ENCODE data around the gene CAPN1.
"Not testable (repeated sequence)": the region's sequence is repeated elsewhere in the genome, so short reads cannot be mapped to it uniquely, and the experiment has no call there.

The CAPN1 gene

GRCh38 chr11:65159012-65159411, 22.7 kb upstream of the CAPN1 start:
- DNase-seq, result no peak

DNA sequence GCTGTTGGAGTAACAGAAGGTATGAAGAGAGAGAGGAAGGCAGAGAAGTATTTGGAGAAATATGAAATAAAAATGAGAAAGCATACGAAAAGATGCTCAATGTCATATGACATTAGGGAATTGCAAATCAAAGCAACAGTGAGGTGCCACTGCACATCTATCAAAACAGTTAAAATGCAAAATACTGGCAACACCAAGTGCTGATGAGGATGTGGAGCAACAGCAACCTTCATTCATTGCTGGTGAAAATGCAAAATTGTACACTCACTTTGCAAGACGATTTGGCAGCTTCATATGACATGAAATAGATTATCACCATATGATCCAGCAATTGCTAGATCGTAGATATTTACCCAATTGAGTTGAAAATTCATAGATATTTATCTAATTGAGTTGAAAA, 21.1 kb upstream of the CAPN1 start:
- no peak for DNase-seq

DNA sequence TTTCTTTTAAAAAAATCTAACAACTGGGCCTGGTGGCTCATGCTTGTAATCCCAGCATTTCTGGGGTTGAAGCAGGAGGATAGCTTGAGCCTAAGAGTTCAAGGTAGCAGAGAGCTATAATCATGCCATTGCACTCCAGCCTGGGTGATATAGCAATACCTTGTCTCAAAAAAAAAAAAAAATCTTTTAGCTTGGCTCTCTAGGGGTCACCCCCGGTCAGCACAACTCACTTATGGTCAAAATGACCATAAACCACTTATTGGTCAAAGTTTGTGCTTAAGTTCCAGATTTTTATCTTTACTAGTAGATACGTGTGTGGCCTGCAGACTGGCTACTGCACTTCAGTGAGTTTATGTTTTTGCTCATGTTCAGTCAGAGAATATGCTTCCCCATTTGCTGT, 18.0 kb upstream of the CAPN1 start:
- DNase-seq, result no peak

DNA sequence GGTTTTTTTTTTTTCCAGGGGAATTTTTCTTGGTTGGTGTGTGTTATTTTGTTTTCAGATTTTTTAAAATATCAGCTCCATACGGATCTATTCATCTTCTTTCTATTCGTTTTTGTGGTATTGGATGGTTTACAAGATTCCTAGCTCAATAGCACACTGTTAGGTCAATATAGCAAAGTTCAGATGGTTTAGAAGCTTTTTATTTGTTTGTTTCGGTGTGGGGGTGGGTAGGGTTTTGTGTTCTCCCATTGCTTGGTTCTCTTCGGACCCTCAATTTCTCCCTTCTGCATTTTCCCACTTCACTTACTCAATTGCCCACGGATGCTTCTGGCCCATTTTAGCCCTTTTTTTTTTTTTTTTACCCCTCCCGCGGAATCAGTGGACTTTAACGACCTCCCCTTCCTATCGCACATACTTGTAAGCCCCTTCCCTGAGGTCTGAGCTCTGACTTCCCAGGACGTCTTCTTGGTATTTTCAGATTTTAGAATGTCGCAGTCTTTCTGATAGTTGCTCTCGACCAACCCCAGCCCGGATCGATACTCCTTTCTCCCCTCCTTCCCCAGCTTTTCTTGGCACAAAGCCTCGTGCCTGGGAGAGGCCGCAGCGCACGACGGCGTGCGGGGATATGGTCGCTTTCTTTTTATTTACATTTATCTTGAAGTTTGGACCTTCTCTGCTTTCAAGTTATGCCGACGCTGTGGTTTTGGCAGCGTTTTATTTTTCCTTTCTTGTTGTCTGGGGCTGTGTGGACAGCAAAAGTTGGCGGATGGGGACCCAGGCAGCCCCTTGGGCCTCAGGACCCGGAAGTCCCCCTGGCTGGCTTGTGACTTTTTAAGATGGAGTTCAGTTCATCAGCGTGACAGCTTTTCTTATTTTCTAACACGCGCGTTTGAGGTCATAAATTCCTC, 16.1 kb upstream of the CAPN1 start:
- DNase-seq, result no peak

DNA sequence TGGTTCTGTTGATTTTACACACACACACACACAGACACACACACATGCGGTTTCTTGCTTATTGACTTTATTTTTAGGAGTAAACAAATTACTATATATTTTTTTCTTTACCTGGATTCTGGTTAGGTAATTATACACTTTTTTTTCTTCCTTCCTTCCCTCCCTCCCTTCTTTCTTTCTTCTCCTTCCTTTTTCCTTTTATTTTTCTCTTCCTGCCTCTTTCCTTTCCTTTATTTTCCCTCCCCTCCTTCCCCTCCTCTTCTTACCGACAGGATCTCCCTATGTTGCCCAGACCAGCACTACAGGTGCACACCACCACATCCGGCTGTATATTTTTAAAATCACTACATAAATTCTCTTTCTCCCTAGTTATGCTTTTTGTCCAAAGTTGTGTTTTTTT, 14.8 kb upstream of the CAPN1 start:
- no peak for DNase-seq

DNA sequence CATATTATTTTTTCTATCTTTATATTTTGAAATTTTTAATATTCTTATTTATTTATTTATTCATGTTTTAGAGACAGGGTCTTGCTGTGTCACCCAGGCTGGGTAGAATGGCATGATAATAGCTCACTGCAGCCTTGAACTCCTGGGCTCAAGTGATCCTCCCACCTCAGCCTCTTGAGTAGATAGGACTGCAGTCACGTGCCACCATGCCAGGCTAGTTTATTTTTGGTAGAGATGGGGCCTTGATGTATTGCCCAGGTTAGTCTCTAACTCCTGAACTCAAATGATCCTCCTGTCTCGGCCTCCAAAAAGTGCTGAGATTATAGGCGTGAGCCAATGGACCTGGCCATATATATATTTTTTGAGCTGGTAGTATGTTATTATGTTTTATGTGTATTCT, 14.1 kb upstream of the CAPN1 start:
- DNase-seq, result no peak

GRCh38 chr11:65169164-65169641, 12.5 kb upstream of the CAPN1 start:
- DNase-seq, result no peak

DNA sequence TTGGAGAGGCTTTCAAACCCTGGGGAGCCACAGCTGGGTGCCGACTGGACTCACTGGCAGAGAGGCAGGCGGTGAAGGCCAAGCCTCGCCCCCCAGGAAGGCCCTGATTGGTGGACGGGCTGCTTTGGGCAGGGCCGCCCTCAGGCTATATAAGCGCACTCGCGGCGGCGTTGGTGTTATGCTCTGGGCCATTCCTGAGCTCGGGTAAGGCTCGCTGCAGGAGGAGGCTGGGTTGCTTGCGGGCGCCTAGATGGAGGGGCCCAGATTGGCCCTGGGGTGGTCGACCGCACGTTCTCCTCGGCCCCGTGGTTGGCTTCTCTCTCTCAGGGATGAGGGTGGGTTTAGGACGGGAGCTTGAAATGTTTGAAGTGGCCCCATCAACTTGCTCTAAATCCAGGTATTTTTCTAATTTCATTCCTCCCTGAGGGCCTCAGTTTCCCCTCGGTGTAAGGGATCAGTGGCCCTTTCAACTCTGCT, 11.6 kb upstream of the CAPN1 start, which contains the start of gene SPDYC:
Gene SPDYC (plus strand): TSS at position 176 of the 477 bp plus-strand sequence. CDS start 1,125 bp downstream, outside the sequence.
- DNase-seq, result no peak

DNA sequence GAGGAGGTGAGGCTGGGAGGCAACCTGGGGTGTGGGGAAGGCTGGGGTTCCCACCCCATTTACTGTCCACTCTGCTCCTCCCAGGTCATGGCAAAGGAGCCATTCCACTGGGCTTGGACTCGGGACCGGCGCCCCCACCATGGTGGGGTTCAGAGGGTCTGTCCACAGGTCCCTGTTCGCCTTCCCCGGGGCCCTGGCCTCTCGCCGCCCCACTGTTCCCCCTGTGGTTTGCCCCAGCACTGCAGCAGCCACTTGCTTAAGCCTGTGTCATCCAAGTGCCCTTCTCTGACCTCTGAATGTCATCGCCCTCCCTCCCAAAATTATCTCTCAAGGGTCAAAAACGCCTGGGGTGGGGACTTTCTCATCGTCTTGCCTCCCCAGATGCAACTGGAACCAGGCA, 9.1 kb upstream of the CAPN1 start:
- no peak for DNase-seq

- DNase-seq, result not testable (repeated sequence)
Observed at GRCh38 chr11:65174571-65175010, 7.1 kb upstream of the CAPN1 start.

GRCh38 chr11:65180877-65181568, 705 bp upstream of the CAPN1 start:
- peak in 20 of 51 donors; percentile 8 to 60 (median 29) for DNase-seq

DNA sequence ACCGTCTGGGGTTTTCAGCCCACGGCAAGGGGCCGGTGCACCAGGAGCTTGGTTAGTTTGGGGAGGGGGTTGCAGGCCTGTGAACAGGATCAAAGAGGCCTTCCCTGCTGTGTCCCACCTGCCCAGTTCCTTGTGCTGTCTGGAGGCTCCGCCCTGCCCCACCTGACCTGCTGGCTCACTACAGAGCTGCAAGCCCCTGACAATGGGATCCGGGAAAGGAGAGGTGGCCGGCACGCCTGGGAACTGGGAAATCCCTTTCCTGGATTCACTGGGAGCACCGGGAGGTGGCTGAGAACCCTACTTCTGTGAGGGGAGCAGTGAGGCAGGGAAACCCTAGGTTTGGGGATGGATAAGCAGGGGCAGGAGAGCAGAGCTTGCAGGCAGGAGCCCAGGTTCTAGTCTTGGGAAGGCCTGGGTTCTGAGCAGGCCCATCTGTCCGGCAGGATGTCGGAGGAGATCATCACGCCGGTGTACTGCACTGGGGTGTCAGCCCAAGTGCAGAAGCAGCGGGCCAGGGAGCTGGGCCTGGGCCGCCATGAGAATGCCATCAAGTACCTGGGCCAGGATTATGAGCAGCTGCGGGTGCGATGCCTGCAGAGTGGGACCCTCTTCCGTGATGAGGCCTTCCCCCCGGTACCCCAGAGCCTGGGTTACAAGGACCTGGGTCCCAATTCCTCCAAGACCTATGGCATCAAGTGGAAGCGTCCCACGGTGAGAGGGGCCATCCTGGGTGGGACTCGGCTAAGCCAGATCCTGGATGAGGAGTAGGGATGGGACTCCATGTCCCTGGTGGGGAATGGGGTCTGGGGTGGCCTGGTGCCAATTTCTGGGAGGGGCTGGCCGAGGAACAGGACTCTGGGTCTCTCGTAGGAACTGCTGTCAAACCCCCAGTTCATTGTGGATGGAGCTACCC, 786 bp downstream of the CAPN1 start:
- DNase-seq, result peak in 14 of 51 donors; percentile 12 to 34 (median 22)

GRCh38 chr11:65183201-65183891, 1.6 kb downstream of the CAPN1 start:
- no peak for DNase-seq

GRCh38 chr11:65184146-65184545, 2.4 kb downstream of the CAPN1 start:
- peak in 1 of 51 donors; percentile 13 for DNase-seq

DNA sequence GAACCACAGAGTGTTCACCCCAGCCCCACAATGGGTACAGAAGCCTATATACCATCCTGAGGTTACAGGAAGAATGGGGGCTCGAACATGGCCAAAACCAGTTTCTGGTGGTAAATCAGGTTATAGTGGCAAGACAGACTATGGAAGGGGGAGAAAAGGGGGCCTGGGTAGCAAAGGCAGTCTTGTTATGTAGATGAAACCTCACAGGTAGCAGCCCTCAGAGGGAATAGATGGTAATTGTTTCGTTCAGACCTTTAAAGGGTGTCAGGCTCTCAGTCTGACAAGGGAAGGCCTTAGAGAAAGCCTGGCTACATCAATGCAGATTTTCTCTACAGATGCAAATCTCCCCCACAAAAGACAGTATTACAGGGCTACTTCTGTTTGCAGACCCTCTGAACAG, 3.4 kb downstream of the CAPN1 start:
- no peak for DNase-seq

- DNase-seq, result no peak
Observed at GRCh38 chr11:65185869-65186341, 4.2 kb downstream of the CAPN1 start.

DNA sequence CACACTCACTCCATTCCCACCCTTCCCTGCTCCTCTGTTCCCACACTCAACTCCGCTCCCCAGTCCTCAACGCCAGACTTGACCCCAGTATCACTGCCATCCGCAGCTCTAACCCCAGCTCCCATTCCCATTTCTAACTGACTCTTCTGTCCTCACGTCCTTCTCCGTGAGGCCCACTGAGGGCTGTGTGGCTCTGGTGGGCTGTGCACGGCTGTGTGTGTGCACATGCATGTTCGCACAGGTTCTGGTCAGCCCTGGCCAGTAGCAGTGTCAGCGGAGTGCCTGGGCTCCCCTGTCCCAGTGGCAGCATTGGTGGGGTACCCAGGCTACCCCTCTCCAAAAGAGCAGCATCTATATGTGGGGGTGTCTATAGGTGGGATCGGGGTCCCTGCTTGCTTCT, 5.0 kb downstream of the CAPN1 start:
- DNase-seq, result no peak

- no peak for DNase-seq
Observed at GRCh38 chr11:65187146-65187675, 5.5 kb downstream of the CAPN1 start.

DNA sequence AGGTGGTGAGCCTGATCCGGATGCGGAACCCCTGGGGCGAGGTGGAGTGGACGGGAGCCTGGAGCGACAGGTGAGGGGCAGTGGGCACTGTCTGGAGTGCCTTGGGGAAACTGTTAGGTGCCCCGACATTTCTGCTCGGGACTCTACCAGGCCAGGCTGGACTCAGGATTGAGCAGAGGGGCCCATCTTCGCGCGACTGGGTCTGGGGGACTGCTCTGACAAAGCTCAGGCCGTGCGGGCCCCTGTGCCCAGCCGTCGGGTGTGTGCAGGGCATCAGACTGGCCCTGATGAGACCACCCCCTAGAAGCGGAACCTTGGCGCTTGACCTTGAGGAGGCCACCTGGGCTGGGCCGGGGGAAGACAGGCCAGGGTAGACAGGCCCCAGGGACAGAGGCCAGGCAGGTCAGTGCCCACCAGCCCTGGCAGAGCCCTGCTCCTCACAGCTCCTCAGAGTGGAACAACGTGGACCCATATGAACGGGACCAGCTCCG, 6.3 kb downstream of the CAPN1 start:
- DNase-seq, result no peak

GRCh38 chr11:65188486-65188885, 6.8 kb downstream of the CAPN1 start:
- no peak for DNase-seq
